CD14-positive monocyte (primary cell): ENCODE measurements around the gene WDFY3. TPM values are rescaled to one million over a fixed set of nuclear protein-coding genes. Genes with fewer than 3 reads are reported as not detected.

Source experiments
- DNase-seq, 3 donors: peaks; one replicate each; pipeline ENCODE4 v3.0.0-alpha.2; 2011 to 2022
- H2AFZ ChIP-seq: 2 replicates; pipeline ENCODE4 v1.6.0; 2012; ENCODE audit warnings: mild to moderate bottlenecking, low read depth, low read length, inconsistent platforms; ENCODE audit not compliant: insufficient read depth, poor library complexity, severe bottlenecking
- H3K27ac ChIP-seq, 2 donors: 1 replicate in 1 of 2; 2 replicates in 1 of 2; pipeline ENCODE4 v1.5.1; 2012 to 2013; ENCODE audit warnings: low read length in 2 of 2, control low read depth in 1 of 2, inconsistent platforms in 1 of 2, low read depth in 1 of 2, mild to moderate bottlenecking in 1 of 2
- H3K27me3 ChIP-seq, 2 donors: one replicate each; pipeline versions ENCODE4 v1.6.0 to v1.6.1; 2011 to 2013; ENCODE audit warnings: low read length in 2 of 2; ENCODE audit not compliant: control insufficient read depth in 2 of 2, insufficient read depth in 2 of 2
- H3K36me3 ChIP-seq, 2 donors: replicated peaks in 1 of 2; 1 replicate in 1 of 2; 2 replicates in 1 of 2; pipeline versions ENCODE4 v1.5.1 to v1.6.1; 2012 to 2013; ENCODE audit warnings: low read length in 2 of 2, control low read depth in 1 of 2, inconsistent platforms in 1 of 2, mild to moderate bottlenecking in 1 of 2; ENCODE audit not compliant: insufficient read depth in 2 of 2, control insufficient read depth in 1 of 2
- H3K4me1 ChIP-seq, 2 donors: 1 replicate in 1 of 2; 2 replicates in 1 of 2; pipeline versions ENCODE4 v1.5.1 to v1.6.1; 2012 to 2013; ENCODE audit warnings: low read length in 2 of 2, control low read depth in 1 of 2, inconsistent platforms in 1 of 2, mild to moderate bottlenecking in 1 of 2, moderate library complexity in 1 of 2; ENCODE audit not compliant: insufficient read depth in 2 of 2, control insufficient read depth in 1 of 2
- H3K4me2 ChIP-seq: replicated peaks from 2 replicates; pipeline ENCODE3; 2012; ENCODE audit warnings: low read length, moderate library complexity, mild to moderate bottlenecking; ENCODE audit not compliant: poor library complexity, severe bottlenecking; ENCODE audit errors: extremely low read depth
- H3K4me3 ChIP-seq, 3 experiments: fragments of 200-600 bp in 1 of 3; sonication (generic) in 1 of 3; replicated peaks in 1 of 3; 1 replicate in 2 of 3; 2 replicates in 1 of 3; pipeline ENCODE4 v1.5.1; 2011 to 2013; ENCODE audit warnings: low read length in 3 of 3, mild to moderate bottlenecking in 3 of 3, control low read depth in 2 of 3, low read depth in 2 of 3, inconsistent platforms in 1 of 3, moderate library complexity in 1 of 3
- H3K79me2 ChIP-seq: 2 replicates; pipeline ENCODE4 v1.6.0; 2012; ENCODE audit warnings: mild to moderate bottlenecking, control low read depth, inconsistent platforms, low read length, moderate library complexity; ENCODE audit not compliant: insufficient read depth
- H3K9ac ChIP-seq: 2 replicates; pipeline ENCODE4 v1.6.0; 2017; ENCODE audit warnings: low read length, mild to moderate bottlenecking; ENCODE audit not compliant: insufficient read depth, poor library complexity, severe bottlenecking
- H3K9me3 ChIP-seq, 2 donors: replicated peaks in 1 of 2; 1 replicate in 1 of 2; 2 replicates in 1 of 2; pipeline versions ENCODE4 v1.5.1 to v1.6.1; 2012 to 2013; ENCODE audit warnings: low read length in 2 of 2, control low read depth in 1 of 2; ENCODE audit not compliant: control insufficient read depth in 1 of 2, insufficient read depth in 1 of 2
- H4K20me1 ChIP-seq: 2 replicates; pipeline ENCODE4 v1.6.0; 2012; ENCODE audit warnings: mild to moderate bottlenecking, low read length, control low read depth, moderate library complexity; ENCODE audit not compliant: insufficient read depth
- H3K27ac Mint-ChIP-seq, 7 donors: one replicate each; pipeline ENCODE4 v1.8.0; 2020; ENCODE audit warnings: mild to moderate bottlenecking in 7 of 7, mixed read lengths in 7 of 7, moderate library complexity in 6 of 7, inconsistent platforms in 2 of 7
- H3K27me3 Mint-ChIP-seq, 3 donors: one replicate each; pipeline ENCODE4 v1.8.0; 2021 to 2022; ENCODE audit warnings: low read depth in 3 of 3, mild to moderate bottlenecking in 3 of 3, mixed read lengths in 3 of 3, moderate library complexity in 3 of 3, inconsistent platforms in 1 of 3
- H3K36me3 Mint-ChIP-seq, 2 donors: one replicate each; pipeline ENCODE4 v1.8.0; 2020; ENCODE audit warnings: mixed read lengths in 2 of 2, inconsistent platforms in 1 of 2, mild to moderate bottlenecking in 1 of 2
- H3K4me1 Mint-ChIP-seq: one replicate; pipeline ENCODE4 v1.8.0; 2020; ENCODE audit warnings: mild to moderate bottlenecking, mixed read lengths
- H3K4me3 Mint-ChIP-seq, 2 donors: one replicate each; pipeline ENCODE4 v1.8.0; 2020; ENCODE audit warnings: mild to moderate bottlenecking in 2 of 2, mixed read lengths in 2 of 2, moderate library complexity in 1 of 2
- H3K9me3 Mint-ChIP-seq, 7 donors: one replicate each; pipeline ENCODE4 v1.8.0; 2020 to 2022; ENCODE audit warnings: mixed read lengths in 7 of 7, mild to moderate bottlenecking in 6 of 7, moderate library complexity in 6 of 7, inconsistent platforms in 2 of 7
- CTCF ChIP-seq: fragments of 200-600 bp; IDR thresholded peaks from one replicate; pipeline ENCODE4 v1.8.0; 2022; ENCODE audit warnings: antibody characterized with exemption, mild to moderate bottlenecking
- WGBS: methylation state at CpG from one replicate; pipeline ENCODE4 v1.1.5; 2013; ENCODE audit warnings: missing lambda C conversion rate; ENCODE audit not compliant: insufficient coverage; 5-methylcytosine and 5-hydroxymethylcytosine counted together
- intact Hi-C, 2 donors: fragments of 100-400 bp; cut with micrococcal nuclease; formaldehyde crosslinking; loops; one replicate each; pipeline versions ENCODE4 v1.15.0 to v1.15.1; 2023
- polyA plus RNA-seq, 3 donors: library from polyadenylated mRNA; depleted of rRNA in 1 of 3; unstranded in 2 of 3; stranded (reverse) in 1 of 3; fragments of 300-500 nt in 2 of 3; fragments of >200 nt in 1 of 3; fragmentation: Illumina TruSeq in 2 of 3; gene quantifications; 1 replicate in 2 of 3; 2 replicates in 1 of 3; pipeline ENCODE4 v1.2.3, GENCODE V29; 2012 to 2021

The WDFY3 gene
- polyA plus RNA-seq, 3 donors: 5.6 to 35.5 (median 5.9) TPM

- Mint-ChIP-seq H3K4me1 (peaks cover 7% of the 10 kb centered on the region), H3K4me3 (no peak overlapping the region), H3K36me3 (peaks cover 31 to 46% of the 10 kb centered on the region in 2 donors), H3K27ac (no peak overlapping the region), H3K27me3 (peaks cover 0 to 2% (median 0%) of the 10 kb centered on the region in 3 donors), H3K9me3 (peaks cover 0 to 4% (median 0%) of the 10 kb centered on the region in 7 donors)
- intact Hi-C loops: no loop called here
- H3K27ac ChIP-seq: no peak overlapping the region
- H3K9ac ChIP-seq: no peak overlapping the region
- peaks cover under 1% of the 10 kb centered on the region in 2 donors for H3K4me1 ChIP-seq
- WGBS: no CpG with 5 or more reads among the region's 3 CpGs
- TF ChIP-seq CTCF: no peak
- peaks cover 6 to 46% of the 10 kb centered on the region in 2 donors for H3K36me3 ChIP-seq
- no peaks in the 10 kb centered on the region for H3K9me3 ChIP-seq
- no peak overlapping the region for H2AFZ ChIP-seq
- H3K27me3 ChIP-seq: no peaks in the 10 kb centered on the region
- DNase-seq: no peak
- H3K4me2 ChIP-seq: no peak overlapping the region
- H4K20me1 ChIP-seq: peaks cover 98% of the 10 kb centered on the region
- H3K79me2 ChIP-seq: peaks cover 72% of the 10 kb centered on the region
- no peak overlapping the region for H3K4me3 ChIP-seq
These were observed 64.7 kb downstream of the WDFY3 start for GRCh38 chr4:84901740-84902281.

- TF ChIP-seq CTCF: no peak
- no CpG with 5 or more reads among the region's 3 CpGs for WGBS
- intact Hi-C loops: no loop called here
- no peaks in the 10 kb centered on the region for H3K27me3 ChIP-seq
- DNase-seq: no peak
- H3K4me1 ChIP-seq: no peaks in the 10 kb centered on the region
- H3K9me3 Mint-ChIP-seq: peaks cover 0 to 4% (median 0%) of the 10 kb centered on the region in 7 donors
- H3K4me2 ChIP-seq: no peak overlapping the region
- H3K4me3 Mint-ChIP-seq: no peak overlapping the region
- H3K36me3 ChIP-seq: peaks cover 6 to 46% of the 10 kb centered on the region in 2 donors
- H3K79me2 ChIP-seq: peaks cover 67% of the 10 kb centered on the region
- H3K4me1 Mint-ChIP-seq: peaks cover 7% of the 10 kb centered on the region
- no peak overlapping the region for H3K9ac ChIP-seq
- H2AFZ ChIP-seq: no peak overlapping the region
- peaks cover 0 to 2% (median 0%) of the 10 kb centered on the region in 3 donors for H3K27me3 Mint-ChIP-seq
- H3K27ac Mint-ChIP-seq: peak overlapping the region in 3 of 7 donors; percentile 7 to 48 (median 25)
- H3K4me3 ChIP-seq: no peak overlapping the region
- H4K20me1 ChIP-seq: peaks cover 95% of the 10 kb centered on the region
- H3K9me3 ChIP-seq: no peaks in the 10 kb centered on the region
- peaks cover 31 to 46% of the 10 kb centered on the region in 2 donors for H3K36me3 Mint-ChIP-seq
- H3K27ac ChIP-seq: no peak overlapping the region
These were observed 65.3 kb downstream of the WDFY3 start for GRCh38 chr4:84901173-84901572.
